Endothelial cell of umbilical vein (primary cell): ENCODE results near the gene OLFML2A.

Source experiments
- CTCF ChIP-seq, 2 donors: IDR thresholded peaks; 1 replicate in 1 of 2; 2 replicates in 1 of 2; pipeline ENCODE4 v1.5.1; 2011; ENCODE audit warnings: low read length in 2 of 2, mild to moderate bottlenecking in 2 of 2, moderate library complexity in 2 of 2, control low read depth in 1 of 2, inconsistent platforms in 1 of 2, low read depth in 1 of 2; ENCODE audit not compliant: insufficient read depth in 1 of 2; ENCODE audit errors: extremely low read depth in 1 of 2
- EZH2 ChIP-seq: IDR thresholded peaks from 2 replicates; pipeline ENCODE4 v1.6.1; 2012; ENCODE audit warnings: borderline replicate concordance, low read depth, mild to moderate bottlenecking, moderate library complexity, low read length, inconsistent platforms; ENCODE audit not compliant: severe bottlenecking

GRCh38 chr9:124776954-124777648, at the start of gene OLFML2A:
- TF ChIP-seq CTCF (IDR thresholded peaks at IDR 0.05; ENCODE audit: extremely low read depth in 1 of 2, insufficient read depth in 1 of 2, low read depth in 1 of 2, low read length in 2 of 2) (peak; percentile 28 to 47), EZH2 (peak; percentile 26)
